HL-60 (cell line): ENCODE data around the gene WARS2.

Experiments
- CTCF ChIP-seq: IDR thresholded peaks from one replicate; pipeline ENCODE4 v1.5.1; 2011; ENCODE audit warnings: low read length, control low read depth, inconsistent platforms; ENCODE audit not compliant: insufficient read depth
- POLR2AphosphoS5 ChIP-seq: IDR thresholded peaks from 2 replicates; pipeline ENCODE4 v1.6.1; 2012; ENCODE audit warnings: low read depth

GRCh38 chr1:119081700-119082099 is 58.8 kb downstream of the WARS2 start:
- no peak for TF ChIP-seq CTCF
- no peak for TF ChIP-seq POLR2AphosphoS5
